Kidney epithelial cell (primary cell): ENCODE results near the gene SWT1. TPM values are rescaled to one million over a fixed set of nuclear protein-coding genes. Genes with fewer than 3 reads are reported as not detected.

ENCODE experiments used
- DNase-seq: peaks from one replicate; pipeline ENCODE4 v3.0.0-alpha.2; 2010; ENCODE audit warnings: low read depth
- H3K27me3 ChIP-seq: 2 replicates; pipeline ENCODE4 v1.6.0; 2011; ENCODE audit warnings: low read length; ENCODE audit not compliant: control insufficient read depth, insufficient read depth
- H3K36me3 ChIP-seq: 2 replicates; pipeline ENCODE4 v1.5.1; 2011; ENCODE audit warnings: low read length; ENCODE audit not compliant: control insufficient read depth, insufficient read depth
- H3K4me3 ChIP-seq: 2 replicates; pipeline ENCODE4 v1.5.1; 2011; ENCODE audit warnings: low read depth, mild to moderate bottlenecking, control low read depth, low read length
- CTCF ChIP-seq: IDR thresholded peaks from 2 replicates; pipeline ENCODE4 v1.5.1; 2011; ENCODE audit warnings: mild to moderate bottlenecking, moderate library complexity, low read length, control low read depth, inconsistent platforms; ENCODE audit not compliant: insufficient read depth, poor library complexity, severe bottlenecking
- total RNA-seq: library from RNA; depleted of rRNA; stranded (reverse); fragments of >200 nt; gene quantifications from 2 replicates; pipeline ENCODE4 v1.2.3, GENCODE V29; 2015

The SWT1 gene
- total RNA-seq, 1 donor from 2014 or later: 6.2 TPM

GRCh38 chr1:185154912-185155513 is 2.0 kb upstream of the SWT1 start:
- no peak for TF ChIP-seq CTCF
- H3K4me3 ChIP-seq: peak overlapping the region; percentile 0
- no peak for DNase-seq

GRCh38 chr1:185155600-185156287 is 1.2 kb upstream of the SWT1 start:
- TF ChIP-seq CTCF: no peak
- no peaks in the 10 kb centered on the region for H3K27me3 ChIP-seq
- peak overlapping the region; percentile 91 for H3K4me3 ChIP-seq
- H3K36me3 ChIP-seq: no peaks in the 10 kb centered on the region
- no peak for DNase-seq

More at GRCh38 chr1:185154912-185155513, 2.0 kb upstream of the SWT1 start:
- Histone ChIP-seq H3K27me3 (no peaks in the 10 kb centered on the region), H3K36me3 (no peaks in the 10 kb centered on the region)

- H3K4me3 ChIP-seq: peak overlapping the region; percentile 91
- H3K36me3 ChIP-seq: no peaks in the 10 kb centered on the region
- DNase-seq: no peak
- H3K27me3 ChIP-seq: no peaks in the 10 kb centered on the region
- no peak for TF ChIP-seq CTCF
Observed at GRCh38 chr1:185156288-185156853, 596 bp upstream of the SWT1 start.

- H3K36me3 ChIP-seq: no peaks in the 10 kb centered on the region
- H3K27me3 ChIP-seq: no peaks in the 10 kb centered on the region
- DNase-seq: no peak
- H3K4me3 ChIP-seq: peak overlapping the region; percentile 91
- no peak for TF ChIP-seq CTCF
Observed at GRCh38 chr1:185157599-185158412, 839 bp downstream of the SWT1 start.

GRCh38 chr1:185158800-185159199 is 1.8 kb downstream of the SWT1 start:
- TF ChIP-seq CTCF: no peak
- no peak overlapping the region for H3K4me3 ChIP-seq
- H3K36me3 ChIP-seq: no peaks in the 10 kb centered on the region
- no peak for DNase-seq
- no peaks in the 10 kb centered on the region for H3K27me3 ChIP-seq
